ENCODE data around the gene RNF222. TPM values are rescaled to one million over a fixed set of nuclear protein-coding genes. Genes with fewer than 3 reads are reported as not detected.

RNF222 gene
- total and polyA plus RNA-seq, 2 experiments from 2014 or later, result 0.07 TPM; not detected in 1

DNA sequence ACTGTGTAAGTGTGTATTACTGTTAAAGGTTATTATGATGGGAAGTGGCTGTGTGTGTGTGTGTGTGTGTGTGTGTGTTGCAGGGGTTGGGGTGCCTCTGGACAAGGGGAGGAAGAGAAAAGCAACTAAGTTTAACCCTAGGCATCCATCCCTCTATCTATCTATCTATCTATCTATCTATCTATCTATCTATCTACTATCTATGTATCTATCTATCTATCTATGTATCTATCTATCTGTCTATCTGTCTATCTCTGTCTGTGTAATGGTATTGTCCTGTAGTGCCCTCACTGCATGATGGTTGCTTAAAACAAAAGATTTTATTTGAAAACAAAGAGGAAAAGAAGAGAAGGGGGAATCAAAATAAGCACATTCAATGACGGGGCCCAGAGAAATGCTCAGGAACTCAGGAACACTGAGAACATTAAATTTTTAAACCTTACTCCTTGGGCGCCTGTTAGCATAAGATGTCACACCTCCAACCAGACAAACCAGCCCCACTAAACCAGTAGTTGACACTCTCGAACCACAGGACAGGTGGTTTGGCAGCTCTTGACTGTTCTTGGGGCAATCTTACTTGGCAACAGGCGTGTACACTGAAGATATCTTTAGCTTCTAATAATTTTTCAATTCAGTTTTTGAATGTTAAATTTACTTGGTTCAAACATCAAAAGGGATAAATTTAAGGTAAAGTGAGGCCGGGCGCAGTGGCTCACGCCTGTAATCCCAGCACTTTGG lies 9.5 kb downstream of the RNF222 start:
- H2AFZ ChIP-seq, result no peak overlapping the region
- no peaks in the 10 kb centered on the region for H3K36me3 ChIP-seq (ENCODE audit: insufficient read depth)
- no peak overlapping the region for H3K27ac Mint-ChIP-seq
- H3K79me2 ChIP-seq (replicated peaks; ENCODE audit: insufficient read depth), result no peaks in the 10 kb centered on the region
- H3K9me2 ChIP-seq (ENCODE audit: insufficient read depth), result no peaks in the 10 kb centered on the region
- H3K4me2 ChIP-seq, result no peak overlapping the region
- H3K27me3 Mint-ChIP-seq (ENCODE audit: insufficient read depth, low read depth, poor library complexity), result peaks cover 17% of the 10 kb centered on the region
- H3K36me3 Mint-ChIP-seq (ENCODE audit: low read depth), result peaks cover 6% of the 10 kb centered on the region
- H3K4me3 ChIP-seq, result no peak overlapping the region
- H3F3A ChIP-seq (replicated peaks; ENCODE audit: low read depth), result no peaks in the 10 kb centered on the region
- H3K9me3 Mint-ChIP-seq, result no peaks in the 10 kb centered on the region
- no peak overlapping the region for H3K27ac ChIP-seq (ENCODE audit: low read depth)
- TF ChIP-seq POLR2AphosphoS5 (IDR thresholded peaks at IDR 0.05; ENCODE audit: low read depth) (no peak), STAT1 (IDR thresholded peaks at IDR 0.05; ENCODE audit: unreplicated experiment) (no peak), ZNF331 (CRISPR knock-in tag; IDR thresholded peaks at IDR 0.05; ENCODE audit: low read depth) (no peak), EZH2 (IDR thresholded peaks at IDR 0.05; ENCODE audit: low read depth, unreplicated experiment) (no peak), JUNB (IDR thresholded peaks at IDR 0.05; ENCODE audit: unreplicated experiment) (no peak), ZNF114 (CRISPR knock-in tag; IDR thresholded peaks at IDR 0.05) (no peak), EZH2phosphoT487 (IDR thresholded peaks at IDR 0.05; ENCODE audit: unreplicated experiment) (no peak), NANOG (IDR thresholded peaks at IDR 0.05; ENCODE audit: borderline replicate concordance) (no peak), REST (IDR thresholded peaks at IDR 0.05; ENCODE audit: unreplicated experiment) (no peak), CREB1 (CRISPR knock-in tag; IDR thresholded peaks at IDR 0.05; ENCODE audit: low read depth) (no peak)
- TF ChIP-seq, protein P1, sequence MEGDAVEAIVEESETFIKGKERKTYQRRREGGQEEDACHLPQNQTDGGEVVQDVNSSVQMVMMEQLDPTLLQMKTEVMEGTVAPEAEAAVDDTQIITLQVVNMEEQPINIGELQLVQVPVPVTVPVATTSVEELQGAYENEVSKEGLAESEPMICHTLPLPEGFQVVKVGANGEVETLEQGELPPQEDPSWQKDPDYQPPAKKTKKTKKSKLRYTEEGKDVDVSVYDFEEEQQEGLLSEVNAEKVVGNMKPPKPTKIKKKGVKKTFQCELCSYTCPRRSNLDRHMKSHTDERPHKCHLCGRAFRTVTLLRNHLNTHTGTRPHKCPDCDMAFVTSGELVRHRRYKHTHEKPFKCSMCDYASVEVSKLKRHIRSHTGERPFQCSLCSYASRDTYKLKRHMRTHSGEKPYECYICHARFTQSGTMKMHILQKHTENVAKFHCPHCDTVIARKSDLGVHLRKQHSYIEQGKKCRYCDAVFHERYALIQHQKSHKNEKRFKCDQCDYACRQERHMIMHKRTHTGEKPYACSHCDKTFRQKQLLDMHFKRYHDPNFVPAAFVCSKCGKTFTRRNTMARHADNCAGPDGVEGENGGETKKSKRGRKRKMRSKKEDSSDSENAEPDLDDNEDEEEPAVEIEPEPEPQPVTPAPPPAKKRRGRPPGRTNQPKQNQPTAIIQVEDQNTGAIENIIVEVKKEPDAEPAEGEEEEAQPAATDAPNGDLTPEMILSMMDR (conservative IDR thresholded peaks at IDR 0.05; ENCODE audit: low read depth in 2 of 2), result no peak
- TF ChIP-seq, protein P2, sequence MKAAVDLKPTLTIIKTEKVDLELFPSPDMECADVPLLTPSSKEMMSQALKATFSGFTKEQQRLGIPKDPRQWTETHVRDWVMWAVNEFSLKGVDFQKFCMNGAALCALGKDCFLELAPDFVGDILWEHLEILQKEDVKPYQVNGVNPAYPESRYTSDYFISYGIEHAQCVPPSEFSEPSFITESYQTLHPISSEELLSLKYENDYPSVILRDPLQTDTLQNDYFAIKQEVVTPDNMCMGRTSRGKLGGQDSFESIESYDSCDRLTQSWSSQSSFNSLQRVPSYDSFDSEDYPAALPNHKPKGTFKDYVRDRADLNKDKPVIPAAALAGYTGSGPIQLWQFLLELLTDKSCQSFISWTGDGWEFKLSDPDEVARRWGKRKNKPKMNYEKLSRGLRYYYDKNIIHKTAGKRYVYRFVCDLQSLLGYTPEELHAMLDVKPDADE (IDR thresholded peaks at IDR 0.05), result no peak
- TF ChIP-seq, protein P3, sequence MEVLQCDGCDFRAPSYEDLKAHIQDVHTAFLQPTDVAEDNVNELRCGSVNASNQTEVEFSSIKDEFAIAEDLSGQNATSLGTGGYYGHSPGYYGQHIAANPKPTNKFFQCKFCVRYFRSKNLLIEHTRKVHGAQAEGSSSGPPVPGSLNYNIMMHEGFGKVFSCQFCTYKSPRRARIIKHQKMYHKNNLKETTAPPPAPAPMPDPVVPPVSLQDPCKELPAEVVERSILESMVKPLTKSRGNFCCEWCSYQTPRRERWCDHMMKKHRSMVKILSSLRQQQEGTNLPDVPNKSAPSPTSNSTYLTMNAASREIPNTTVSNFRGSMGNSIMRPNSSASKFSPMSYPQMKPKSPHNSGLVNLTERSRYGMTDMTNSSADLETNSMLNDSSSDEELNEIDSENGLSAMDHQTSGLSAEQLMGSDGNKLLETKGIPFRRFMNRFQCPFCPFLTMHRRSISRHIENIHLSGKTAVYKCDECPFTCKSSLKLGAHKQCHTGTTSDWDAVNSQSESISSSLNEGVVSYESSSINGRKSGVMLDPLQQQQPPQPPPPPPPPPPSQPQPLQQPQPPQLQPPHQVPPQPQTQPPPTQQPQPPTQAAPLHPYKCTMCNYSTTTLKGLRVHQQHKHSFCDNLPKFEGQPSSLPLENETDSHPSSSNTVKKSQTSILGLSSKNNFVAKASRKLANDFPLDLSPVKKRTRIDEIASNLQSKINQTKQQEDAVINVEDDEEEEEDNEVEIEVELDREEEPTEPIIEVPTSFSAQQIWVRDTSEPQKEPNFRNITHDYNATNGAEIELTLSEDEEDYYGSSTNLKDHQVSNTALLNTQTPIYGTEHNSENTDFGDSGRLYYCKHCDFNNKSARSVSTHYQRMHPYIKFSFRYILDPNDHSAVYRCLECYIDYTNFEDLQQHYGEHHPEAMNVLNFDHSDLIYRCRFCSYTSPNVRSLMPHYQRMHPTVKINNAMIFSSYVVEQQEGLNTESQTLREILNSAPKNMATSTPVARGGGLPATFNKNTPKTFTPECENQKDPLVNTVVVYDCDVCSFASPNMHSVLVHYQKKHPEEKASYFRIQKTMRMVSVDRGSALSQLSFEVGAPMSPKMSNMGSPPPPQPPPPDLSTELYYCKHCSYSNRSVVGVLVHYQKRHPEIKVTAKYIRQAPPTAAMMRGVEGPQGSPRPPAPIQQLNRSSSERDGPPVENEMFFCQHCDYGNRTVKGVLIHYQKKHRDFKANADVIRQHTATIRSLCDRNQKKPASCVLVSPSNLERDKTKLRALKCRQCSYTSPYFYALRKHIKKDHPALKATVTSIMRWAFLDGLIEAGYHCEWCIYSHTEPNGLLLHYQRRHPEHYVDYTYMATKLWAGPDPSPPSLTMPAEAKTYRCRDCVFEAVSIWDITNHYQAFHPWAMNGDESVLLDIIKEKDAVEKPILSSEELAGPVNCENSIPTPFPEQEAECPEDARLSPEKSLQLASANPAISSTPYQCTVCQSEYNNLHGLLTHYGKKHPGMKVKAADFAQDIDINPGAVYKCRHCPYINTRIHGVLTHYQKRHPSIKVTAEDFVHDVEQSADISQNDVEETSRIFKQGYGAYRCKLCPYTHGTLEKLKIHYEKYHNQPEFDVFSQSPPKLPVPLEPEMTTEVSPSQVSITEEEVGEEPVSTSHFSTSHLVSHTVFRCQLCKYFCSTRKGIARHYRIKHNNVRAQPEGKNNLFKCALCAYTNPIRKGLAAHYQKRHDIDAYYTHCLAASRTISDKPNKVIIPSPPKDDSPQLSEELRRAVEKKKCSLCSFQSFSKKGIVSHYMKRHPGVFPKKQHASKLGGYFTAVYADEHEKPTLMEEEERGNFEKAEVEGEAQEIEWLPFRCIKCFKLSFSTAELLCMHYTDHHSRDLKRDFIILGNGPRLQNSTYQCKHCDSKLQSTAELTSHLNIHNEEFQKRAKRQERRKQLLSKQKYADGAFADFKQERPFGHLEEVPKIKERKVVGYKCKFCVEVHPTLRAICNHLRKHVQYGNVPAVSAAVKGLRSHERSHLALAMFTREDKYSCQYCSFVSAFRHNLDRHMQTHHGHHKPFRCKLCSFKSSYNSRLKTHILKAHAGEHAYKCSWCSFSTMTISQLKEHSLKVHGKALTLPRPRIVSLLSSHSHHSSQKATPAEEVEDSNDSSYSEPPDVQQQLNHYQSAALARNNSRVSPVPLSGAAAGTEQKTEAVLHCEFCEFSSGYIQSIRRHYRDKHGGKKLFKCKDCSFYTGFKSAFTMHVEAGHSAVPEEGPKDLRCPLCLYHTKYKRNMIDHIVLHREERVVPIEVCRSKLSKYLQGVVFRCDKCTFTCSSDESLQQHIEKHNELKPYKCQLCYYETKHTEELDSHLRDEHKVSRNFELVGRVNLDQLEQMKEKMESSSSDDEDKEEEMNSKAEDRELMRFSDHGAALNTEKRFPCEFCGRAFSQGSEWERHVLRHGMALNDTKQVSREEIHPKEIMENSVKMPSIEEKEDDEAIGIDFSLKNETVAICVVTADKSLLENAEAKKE (CRISPR knock-in tag; IDR thresholded peaks at IDR 0.05), result no peak
- H3K27me3 ChIP-seq (ENCODE audit: insufficient read depth), result no peaks in the 10 kb centered on the region
- H4K20me1 ChIP-seq (replicated peaks; ENCODE audit: insufficient read depth), result no peaks in the 10 kb centered on the region
- ATAC-seq, result no peak
- H3K4me1 Mint-ChIP-seq, result peaks cover 12% of the 10 kb centered on the region
- H3K4me1 ChIP-seq (ENCODE audit: insufficient read depth), result peaks cover 12% of the 10 kb centered on the region; the same call in 1 of the 2 replicates
- DNase-seq (ENCODE audit: low spot score), result no peak
- H3K4me3 Mint-ChIP-seq, result no peak overlapping the region

Data from GM23338 (cell line).